H1 (cell line): ENCODE results near the gene HOXB4. TPM values are rescaled to one million over a fixed set of nuclear protein-coding genes. Genes with fewer than 3 reads are reported as not detected.

ENCODE experiments used
- CBX5 ChIP-seq: fragments of 300-800, 300-1000 bp; sonication (generic); IDR thresholded peaks from 2 replicates; pipeline ENCODE4 v1.7.1; 2016; ENCODE audit warnings: antibody characterized with exemption, low read length, low read depth
- polyA plus RNA-seq, 7 experiments: library from polyadenylated mRNA; depleted of rRNA in 3 of 7; stranded (reverse) in 5 of 7; unstranded in 2 of 7; fragments of >200 nt in 5 of 7; fragments of 200-250 nt in 2 of 7; gene quantifications; 1 replicate in 5 of 7; 2 replicates in 1 of 7; 4 replicates in 1 of 7; pipeline versions ENCODE4 v1.2.1 to v1.2.3, GENCODE V29; 2011 to 2013; ENCODE audit warnings: missing spikeins in 2 of 7, mixed read lengths in 2 of 7
- total RNA-seq: library from RNA; stranded (reverse); fragmentation: NEBNext Ultra II Directional; extraction: Animal tissue kit (Norgen Biotek cat#: 25700); gene quantifications from 2 replicates; pipeline ENCODE4 v1.2.1, GENCODE V29; 2021

The HOXB4 gene
- total and polyA plus RNA-seq, 2 of the 8 experiments (the other 6 are each of a cell fraction or from before 2014, with no cell fraction given) = not detected

GRCh38 chr17:48546924-48547807 lies 31.0 kb downstream of the HOXB4 start (continued):
- TF ChIP-seq CBX5 = no peak
- TF ChIP-seq, all 59 proteins: peak for 3
